Upper lobe of left lung (tissue), 6 donors: ENCODE measurements around the gene PPP2R5D. TPM values are rescaled to one million over a fixed set of nuclear protein-coding genes. Genes with fewer than 3 reads are reported as not detected.
"Not testable (repeated sequence)": the region's sequence is repeated elsewhere in the genome, so short reads cannot be mapped to it uniquely, and the experiment has no call there.

ENCODE experiments used
- ATAC-seq, 2 donors: fragments of 200-7000 bp; cut with Tn5 transposase; one replicate each; pipeline ENCODE4 v1.9.1; 2022; ENCODE audit warnings: mild to moderate bottlenecking in 2 of 2, moderate library complexity in 2 of 2; ENCODE audit not compliant: low FRiP score in 2 of 2
- DNase-seq, 2 donors: peaks; one replicate each; pipeline ENCODE4 v3.0.0-alpha.2; 2019 to 2020
- H3K27ac ChIP-seq, 4 donors: fragments of 200-600 bp; sonication (generic); one replicate each; pipeline ENCODE4 v1.5.1; 2016 to 2019
- H3K27me3 ChIP-seq, 4 donors: fragments of 200-600 bp; sonication (generic); one replicate each; pipeline ENCODE4 v1.5.1; 2017 to 2019
- H3K36me3 ChIP-seq, 4 donors: fragments of 200-600 bp; sonication (generic); one replicate each; pipeline ENCODE4 v1.5.1; 2016 to 2019
- H3K4me1 ChIP-seq, 4 donors: fragments of 200-600 bp; sonication (generic); one replicate each; pipeline ENCODE4 v1.5.1; 2018 to 2019
- H3K4me3 ChIP-seq, 4 donors: fragments of 200-600 bp; sonication (generic); one replicate each; pipeline ENCODE4 v1.5.1; 2017 to 2019; ENCODE audit warnings: mild to moderate bottlenecking in 2 of 4, moderate library complexity in 1 of 4
- H3K9me3 ChIP-seq, 4 donors: fragments of 200-600 bp; sonication (generic); one replicate each; pipeline ENCODE4 v1.5.1; 2018 to 2019
- EP300 ChIP-seq, 4 donors: sonication (generic); formaldehyde crosslinking; IDR thresholded peaks; one replicate each; pipeline ENCODE4 v1.5.1; 2017; ENCODE audit warnings: antibody characterized with exemption in 4 of 4, control low read depth in 2 of 4
- POLR2A ChIP-seq, 4 donors: fragments of 450-650 bp; IDR thresholded peaks; one replicate each; pipeline ENCODE4 v1.5.1; 2016 to 2017; ENCODE audit warnings: antibody characterized with exemption in 4 of 4, mild to moderate bottlenecking in 2 of 4
- POLR2AphosphoS5 ChIP-seq, 2 donors: sonication (generic); formaldehyde crosslinking; IDR thresholded peaks; one replicate each; pipeline ENCODE4 v1.5.1; 2017; ENCODE audit warnings: antibody characterized with exemption in 2 of 2
- WGBS, 2 donors: methylation state at CpG; one replicate each; pipeline ENCODE4 v1.1.5; 2017 to 2018; 5-methylcytosine and 5-hydroxymethylcytosine counted together
- total RNA-seq, 6 donors: library from RNA; depleted of rRNA in 4 of 6; stranded (reverse); fragments of >200 nt in 4 of 6; gene quantifications; one replicate each; pipeline versions ENCODE4 v1.1.0 to v1.2.1, GENCODE V29; 2016 to 2021
- TF ChIP-seq, protein P1 (sequence below), 6 experiments: fragments of 450-650 bp in 4 of 6; fragments of 200-600 bp in 2 of 6; sonication (generic) in 2 of 6; IDR thresholded peaks; one replicate each; pipeline ENCODE4 v1.5.1; 2016 to 2019; ENCODE audit warnings: antibody characterized with exemption in 6 of 6
- donor health status: DM: no; HTN: no; CAD: no; lungs with moderate emphysema.
- donor health status: DM: no; HTN: yes; CAD: no; lungs with severe emphysema.

PPP2R5D gene
- total RNA-seq, 6 donors from 2014 or later: 22.8 to 45.1 (median 27.3) TPM

DNA sequence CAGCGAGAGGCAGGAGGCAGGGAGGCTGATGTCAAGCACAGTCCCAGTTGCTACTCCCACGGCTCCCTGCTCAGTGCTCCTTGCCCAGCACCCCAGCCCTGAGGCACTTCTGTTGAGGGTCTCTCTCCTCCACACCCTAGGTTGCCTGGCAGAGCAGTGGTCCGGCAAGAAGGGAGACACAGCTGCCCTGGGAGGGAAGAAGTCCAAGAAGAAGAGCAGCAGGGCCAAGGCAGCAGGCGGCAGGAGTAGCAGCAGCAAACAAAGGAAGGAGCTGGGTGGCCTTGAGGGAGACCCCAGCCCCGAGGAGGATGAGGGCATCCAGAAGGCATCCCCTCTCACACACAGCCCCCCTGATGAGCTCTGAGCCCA, 46.0 kb upstream of the PPP2R5D start:
- WGBS, 2 donors: 89 to 91% methylated on average over 4 to 5 of the region's 5 CpGs
- TF ChIP-seq EP300 (IDR thresholded peaks at IDR 0.05) (no peak), POLR2A (IDR thresholded peaks at IDR 0.05) (no peak), POLR2AphosphoS5 (IDR thresholded peaks at IDR 0.05) (no peak)
- TF ChIP-seq, protein P1, sequence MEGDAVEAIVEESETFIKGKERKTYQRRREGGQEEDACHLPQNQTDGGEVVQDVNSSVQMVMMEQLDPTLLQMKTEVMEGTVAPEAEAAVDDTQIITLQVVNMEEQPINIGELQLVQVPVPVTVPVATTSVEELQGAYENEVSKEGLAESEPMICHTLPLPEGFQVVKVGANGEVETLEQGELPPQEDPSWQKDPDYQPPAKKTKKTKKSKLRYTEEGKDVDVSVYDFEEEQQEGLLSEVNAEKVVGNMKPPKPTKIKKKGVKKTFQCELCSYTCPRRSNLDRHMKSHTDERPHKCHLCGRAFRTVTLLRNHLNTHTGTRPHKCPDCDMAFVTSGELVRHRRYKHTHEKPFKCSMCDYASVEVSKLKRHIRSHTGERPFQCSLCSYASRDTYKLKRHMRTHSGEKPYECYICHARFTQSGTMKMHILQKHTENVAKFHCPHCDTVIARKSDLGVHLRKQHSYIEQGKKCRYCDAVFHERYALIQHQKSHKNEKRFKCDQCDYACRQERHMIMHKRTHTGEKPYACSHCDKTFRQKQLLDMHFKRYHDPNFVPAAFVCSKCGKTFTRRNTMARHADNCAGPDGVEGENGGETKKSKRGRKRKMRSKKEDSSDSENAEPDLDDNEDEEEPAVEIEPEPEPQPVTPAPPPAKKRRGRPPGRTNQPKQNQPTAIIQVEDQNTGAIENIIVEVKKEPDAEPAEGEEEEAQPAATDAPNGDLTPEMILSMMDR (IDR thresholded peaks at IDR 0.05): no peak
- Histone ChIP-seq H3K9me3 (no peaks in the 10 kb centered on the region), H3K4me1 (peaks cover 0 to 10% (median 4%) of the 10 kb centered on the region in 4 donors), H3K4me3 (no peak overlapping the region), H3K36me3 (peaks cover 10 to 77% (median 59%) of the 10 kb centered on the region in 4 donors), H3K27ac (no peak overlapping the region), H3K27me3 (no peaks in the 10 kb centered on the region)
- no peak for ATAC-seq
- no peak for DNase-seq

DNA sequence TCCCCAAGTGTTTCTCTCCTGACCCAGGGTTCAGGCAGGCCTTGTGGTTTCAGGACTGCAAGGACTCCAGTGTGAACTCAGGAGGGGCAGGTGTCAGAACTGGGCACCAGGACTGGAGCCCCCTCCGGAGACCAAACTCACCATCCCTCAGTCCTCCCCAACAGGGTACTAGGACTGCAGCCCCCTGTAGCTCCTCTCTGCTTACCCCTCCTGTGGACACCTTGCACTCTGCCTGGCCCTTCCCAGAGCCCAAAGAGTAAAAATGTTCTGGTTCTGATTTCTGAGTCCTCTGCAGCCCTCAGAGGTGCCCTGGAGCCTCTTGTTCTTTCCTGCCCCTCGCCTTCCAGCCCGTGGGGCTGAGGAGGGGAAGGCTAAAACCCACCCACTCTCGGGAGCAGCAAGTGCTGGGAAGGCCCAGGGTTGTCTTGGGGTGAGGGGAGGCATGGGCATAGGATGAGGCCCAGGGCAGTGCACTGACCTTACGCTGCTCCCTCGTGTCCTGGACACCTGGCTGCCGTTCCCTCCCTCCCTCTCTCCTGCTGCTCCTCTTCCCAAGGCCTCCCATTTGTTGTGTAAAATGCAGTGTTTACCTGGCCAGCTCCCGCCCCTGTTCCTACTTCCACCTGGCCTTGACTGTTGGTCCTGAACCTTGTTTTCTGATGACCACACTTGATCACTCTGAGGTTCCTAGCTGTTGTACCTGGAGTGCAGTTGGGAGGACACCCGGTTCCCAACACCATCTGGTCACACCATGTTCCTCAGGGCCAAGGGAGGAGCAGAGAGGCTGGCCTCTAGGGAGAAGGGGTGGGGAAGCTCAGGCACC, 45.2 kb upstream of the PPP2R5D start:
- 85 to 86% methylated on average over 6 to 9 of the region's 9 CpGs for WGBS, 2 donors
- peaks cover 0 to 4% (median 1%) of the 10 kb centered on the region in 4 donors for H3K4me1 ChIP-seq
- ATAC-seq (no peak), DNase-seq (no peak)
- H3K36me3 ChIP-seq: peaks cover 10 to 84% (median 65%) of the 10 kb centered on the region in 4 donors
- no peaks in the 10 kb centered on the region for H3K9me3 ChIP-seq
- no peak overlapping the region for H3K27ac ChIP-seq
- no peaks in the 10 kb centered on the region for H3K27me3 ChIP-seq
- H3K4me3 ChIP-seq: no peak overlapping the region
- TF ChIP-seq, protein P1 (IDR thresholded peaks at IDR 0.05): no peak
- no peak for TF ChIP-seq POLR2AphosphoS5 (IDR thresholded peaks at IDR 0.05)
- TF ChIP-seq EP300 (IDR thresholded peaks at IDR 0.05): no peak
- no peak for TF ChIP-seq POLR2A (IDR thresholded peaks at IDR 0.05)

DNA sequence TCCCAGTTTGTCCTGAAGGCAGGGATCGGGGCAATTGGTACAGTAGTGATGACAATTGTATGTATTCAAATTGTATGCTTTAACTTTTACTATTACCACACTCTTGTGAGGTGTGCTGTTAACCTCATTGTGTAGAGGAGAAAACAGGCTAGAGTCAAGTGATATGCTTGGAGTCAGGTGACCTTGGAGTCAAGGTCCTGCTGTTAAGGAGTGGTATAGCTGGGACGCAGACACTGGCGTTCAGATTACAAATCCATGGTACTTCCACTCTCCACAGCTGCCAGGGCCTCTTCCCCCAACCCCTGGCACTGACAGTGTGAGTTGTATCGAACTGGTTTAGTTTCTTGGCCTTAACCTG, 44.6 kb upstream of the PPP2R5D start:
- ATAC-seq (no peak), DNase-seq (no peak)
- peaks cover 10 to 79% (median 59%) of the 10 kb centered on the region in 4 donors for H3K36me3 ChIP-seq
- WGBS, 2 donors: 85 to 90% methylated on average over 4 of the region's 4 CpGs
- no peak for TF ChIP-seq EP300 (IDR thresholded peaks at IDR 0.05)
- no peak for TF ChIP-seq POLR2A (IDR thresholded peaks at IDR 0.05)
- TF ChIP-seq, protein P1 (IDR thresholded peaks at IDR 0.05): no peak
- no peak for TF ChIP-seq POLR2AphosphoS5 (IDR thresholded peaks at IDR 0.05)
- no peaks in the 10 kb centered on the region for H3K27me3 ChIP-seq
- H3K27ac ChIP-seq: no peak overlapping the region
- no peaks in the 10 kb centered on the region for H3K9me3 ChIP-seq
- H3K4me1 ChIP-seq: peaks cover 0 to 4% (median 0%) of the 10 kb centered on the region in 4 donors
- no peak overlapping the region for H3K4me3 ChIP-seq

DNA sequence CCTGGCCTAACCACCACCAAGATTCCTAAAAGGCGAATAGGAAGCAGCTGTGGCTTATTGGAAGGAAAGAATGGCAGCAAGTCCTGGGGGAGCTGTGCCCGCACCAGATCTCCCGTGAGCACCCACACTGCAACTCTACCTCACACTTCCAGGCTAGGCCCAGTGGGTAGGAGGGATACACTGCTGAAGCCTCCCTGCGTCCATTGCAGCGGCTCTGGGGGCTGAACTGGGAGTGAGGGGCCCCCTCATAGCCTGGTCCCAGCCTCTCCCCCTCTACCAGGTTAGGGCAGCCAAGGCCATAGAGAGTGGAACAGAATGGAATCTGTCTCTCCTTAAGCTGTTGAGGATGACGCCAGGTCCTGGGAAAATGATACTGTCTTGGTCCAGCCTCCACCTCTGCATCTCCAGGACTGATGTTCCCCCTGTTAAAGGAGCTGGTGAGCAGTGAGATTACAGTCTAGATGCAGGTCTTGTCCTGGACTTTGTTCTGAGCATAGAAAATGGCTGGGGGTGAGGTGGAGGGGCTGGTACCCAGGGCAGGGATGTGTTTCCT, 43.8 kb upstream of the PPP2R5D start:
- H3K4me3 ChIP-seq: no peak overlapping the region
- no peaks in the 10 kb centered on the region for H3K27me3 ChIP-seq
- H3K36me3 ChIP-seq: peaks cover 10 to 71% (median 54%) of the 10 kb centered on the region in 4 donors
- 90 to 95% methylated on average over 4 to 6 of the region's 6 CpGs for WGBS, 2 donors
- peaks cover 0 to 4% (median 0%) of the 10 kb centered on the region in 4 donors for H3K4me1 ChIP-seq
- DNase-seq (no peak), ATAC-seq (peak in 1 of 2 donors; percentile 21)
- TF ChIP-seq POLR2A (IDR thresholded peaks at IDR 0.05): no peak
- TF ChIP-seq, protein P1 (IDR thresholded peaks at IDR 0.05): no peak
- TF ChIP-seq POLR2AphosphoS5 (IDR thresholded peaks at IDR 0.05): no peak
- no peak for TF ChIP-seq EP300 (IDR thresholded peaks at IDR 0.05)
- H3K27ac ChIP-seq: no peak overlapping the region
- H3K9me3 ChIP-seq: no peaks in the 10 kb centered on the region

DNA sequence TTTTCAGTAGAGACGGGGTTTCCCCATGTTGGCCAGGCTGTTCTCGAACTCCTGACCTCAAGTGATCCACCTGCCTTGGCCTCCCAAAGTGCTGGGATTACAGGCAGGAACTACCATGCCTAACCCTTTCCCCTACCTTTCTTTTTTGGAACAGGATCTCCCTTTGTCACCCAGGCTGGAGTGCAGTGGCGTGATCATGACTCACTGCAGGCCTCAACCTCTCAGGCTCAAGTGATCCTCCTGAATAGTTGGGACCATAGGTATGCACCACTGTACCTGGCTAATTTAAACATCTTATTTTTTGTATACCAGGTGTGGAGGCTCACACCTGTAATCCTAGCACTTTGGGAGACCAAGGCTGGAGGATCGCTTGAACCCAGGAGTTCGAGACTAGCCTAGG, 43.0 kb upstream of the PPP2R5D start:
- H3K36me3 ChIP-seq: peaks cover 3 to 63% (median 46%) of the 10 kb centered on the region in 4 donors
- H3K4me1 ChIP-seq, H3K27ac ChIP-seq, H3K4me3 ChIP-seq, DNase-seq, ATAC-seq, H3K9me3 ChIP-seq, H3K27me3 ChIP-seq: not testable (repeated sequence)
- 98 to 99% methylated on average over 5 of the region's 5 CpGs for WGBS, 2 donors
